HepG2 (cell line): ENCODE data around the gene CNPY1.

ENCODE experiments used
- POLR2AphosphoS5 ChIP-seq: IDR thresholded peaks from 2 replicates; pipeline ENCODE4 v1.6.1; 2012; ENCODE audit warnings: low read depth, low read length
- SIX1 ChIP-seq: sonication (generic); formaldehyde crosslinking; IDR thresholded peaks from 2 replicates; pipeline ENCODE4 v1.4.0; 2020; ENCODE audit warnings: missing genetic modification reagents, borderline replicate concordance

DNA sequence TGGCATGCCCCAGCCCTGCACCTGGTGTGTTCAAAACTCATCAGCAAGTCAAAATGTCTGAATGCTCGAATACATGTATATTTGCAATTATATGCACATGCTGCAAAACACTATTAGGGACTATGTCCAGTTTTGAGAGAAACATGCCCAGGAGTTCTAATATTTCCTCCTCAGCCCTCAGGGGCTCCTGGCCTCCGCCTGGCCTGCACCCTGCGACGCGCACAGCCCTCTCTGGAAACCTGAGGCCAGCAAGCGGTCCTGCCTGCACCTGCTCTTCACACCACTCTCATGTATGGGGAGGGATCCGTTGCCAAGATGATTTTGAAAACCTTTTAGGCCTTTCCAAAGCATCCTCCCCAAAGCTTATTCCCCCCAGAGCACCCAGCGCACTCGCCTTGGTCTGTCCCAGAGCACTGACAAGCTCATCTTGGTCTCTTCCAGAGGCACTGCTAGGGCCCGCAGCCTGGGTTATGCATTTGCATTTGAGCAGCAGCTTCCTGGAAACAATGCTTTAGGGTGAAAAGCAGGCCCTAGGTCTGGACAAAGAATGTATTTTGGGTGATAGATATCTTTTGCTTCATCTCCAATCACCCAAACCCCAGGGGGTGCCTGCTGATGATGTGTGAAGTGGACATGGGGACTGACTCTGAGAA is 22.6 kb upstream of the CNPY1 start:
- TF ChIP-seq SIX1 (CRISPR knock-in tag) (no peak), POLR2AphosphoS5 (no peak)
